Measurements from ENCODE around the gene AGFG2. TPM values are rescaled to one million over a fixed set of nuclear protein-coding genes. Genes with fewer than 3 reads are reported as not detected.

Gene AGFG2
- total and polyA plus RNA-seq, 2 of the 13 experiments (the other 11 are each of a cell fraction or from before 2014, with no cell fraction given): 125 to 132 TPM

GRCh38 chr7:100545360-100546128, 6.5 kb downstream of the AGFG2 start (continued):
- TF ChIP-seq ZSCAN31 (CRISPR knock-in tag; IDR thresholded peaks at IDR 0.05; ENCODE audit: low read depth): no peak
- peak; percentile 43; the same call in 1 of the 2 replicates for TF ChIP-seq KDM4B (CRISPR knock-in tag; IDR thresholded peaks at IDR 0.05)
- no peak for TF ChIP-seq MEF2D (CRISPR knock-in tag; IDR thresholded peaks at IDR 0.05)
- TF ChIP-seq BORCS8-MEF2B (CRISPR knock-in tag; IDR thresholded peaks at IDR 0.05): peak; percentile 38; the same call in 1 of the 2 replicates
- TF ChIP-seq NR3C1 (CRISPR knock-in tag; IDR thresholded peaks at IDR 0.05): no peak
- TF ChIP-seq ZNF839 (CRISPR knock-in tag; IDR thresholded peaks at IDR 0.05; ENCODE audit: borderline replicate concordance): no peak
- TF ChIP-seq, protein P1, sequence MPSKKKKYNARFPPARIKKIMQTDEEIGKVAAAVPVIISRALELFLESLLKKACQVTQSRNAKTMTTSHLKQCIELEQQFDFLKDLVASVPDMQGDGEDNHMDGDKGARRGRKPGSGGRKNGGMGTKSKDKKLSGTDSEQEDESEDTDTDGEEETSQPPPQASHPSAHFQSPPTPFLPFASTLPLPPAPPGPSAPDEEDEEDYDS (CRISPR knock-in tag; IDR thresholded peaks at IDR 0.05): peak; percentile 58; the same call in 1 of the 2 replicates
- peak; percentile 81; the same call in 1 of the 2 replicates for TF ChIP-seq ETV5 (CRISPR knock-in tag; IDR thresholded peaks at IDR 0.05; ENCODE audit: borderline replicate concordance)
- no peak for TF ChIP-seq NFKB2 (CRISPR knock-in tag; IDR thresholded peaks at IDR 0.05; ENCODE audit: borderline replicate concordance)
- TF ChIP-seq ZNF556 (CRISPR knock-in tag; IDR thresholded peaks at IDR 0.05; ENCODE audit: borderline replicate concordance): no peak
- no peak for TF ChIP-seq NFE2 (CRISPR knock-in tag; IDR thresholded peaks at IDR 0.05)
- TF ChIP-seq ZNF432 (CRISPR knock-in tag; IDR thresholded peaks at IDR 0.05; ENCODE audit: borderline replicate concordance): no peak
- no peak for TF ChIP-seq SP140L (CRISPR knock-in tag; IDR thresholded peaks at IDR 0.05; ENCODE audit: borderline replicate concordance)
- no peak for TF ChIP-seq ZNF180 (CRISPR knock-in tag; IDR thresholded peaks at IDR 0.05; ENCODE audit: borderline replicate concordance, low read depth)
- peak; percentile 46; the same call in 1 of the 2 replicates for TF ChIP-seq ZNF232 (CRISPR knock-in tag; IDR thresholded peaks at IDR 0.05; ENCODE audit: borderline replicate concordance)
- TF ChIP-seq, protein P2, sequence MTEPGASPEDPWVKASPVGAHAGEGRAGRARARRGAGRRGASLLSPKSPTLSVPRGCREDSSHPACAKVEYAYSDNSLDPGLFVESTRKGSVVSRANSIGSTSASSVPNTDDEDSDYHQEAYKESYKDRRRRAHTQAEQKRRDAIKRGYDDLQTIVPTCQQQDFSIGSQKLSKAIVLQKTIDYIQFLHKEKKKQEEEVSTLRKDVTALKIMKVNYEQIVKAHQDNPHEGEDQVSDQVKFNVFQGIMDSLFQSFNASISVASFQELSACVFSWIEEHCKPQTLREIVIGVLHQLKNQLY (CRISPR knock-in tag; IDR thresholded peaks at IDR 0.05): peak; percentile 97
- no peak for TF ChIP-seq MAZ (IDR thresholded peaks at IDR 0.05; ENCODE audit: borderline replicate concordance, low read depth, low read length)
- TF ChIP-seq MAZ (CRISPR knock-in tag; IDR thresholded peaks at IDR 0.05; ENCODE audit: low read depth): 0 out of 2 replicates have a peak, but pooled peaks have one; percentile 8
- TF ChIP-seq ZFP36L2 (CRISPR knock-in tag; IDR thresholded peaks at IDR 0.05): no peak
- no peak for TF ChIP-seq MTF1 (CRISPR knock-in tag; IDR thresholded peaks at IDR 0.05)
- TF ChIP-seq FOXK2 (IDR thresholded peaks at IDR 0.05): no peak
- peak; percentile 65 for TF ChIP-seq RXRB (CRISPR knock-in tag; IDR thresholded peaks at IDR 0.05; ENCODE audit: borderline replicate concordance)
- TF ChIP-seq ZNF235 (CRISPR knock-in tag; IDR thresholded peaks at IDR 0.05; ENCODE audit: borderline replicate concordance): no peak
- 0 out of 2 replicates have a peak, but pooled peaks have one; percentile 4 for TF ChIP-seq ZFP1 (CRISPR knock-in tag; IDR thresholded peaks at IDR 0.05)
- TF ChIP-seq, protein P3, sequence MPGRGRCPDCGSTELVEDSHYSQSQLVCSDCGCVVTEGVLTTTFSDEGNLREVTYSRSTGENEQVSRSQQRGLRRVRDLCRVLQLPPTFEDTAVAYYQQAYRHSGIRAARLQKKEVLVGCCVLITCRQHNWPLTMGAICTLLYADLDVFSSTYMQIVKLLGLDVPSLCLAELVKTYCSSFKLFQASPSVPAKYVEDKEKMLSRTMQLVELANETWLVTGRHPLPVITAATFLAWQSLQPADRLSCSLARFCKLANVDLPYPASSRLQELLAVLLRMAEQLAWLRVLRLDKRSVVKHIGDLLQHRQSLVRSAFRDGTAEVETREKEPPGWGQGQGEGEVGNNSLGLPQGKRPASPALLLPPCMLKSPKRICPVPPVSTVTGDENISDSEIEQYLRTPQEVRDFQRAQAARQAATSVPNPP (CRISPR knock-in tag; IDR thresholded peaks at IDR 0.05): no peak
- TF ChIP-seq, protein P4, sequence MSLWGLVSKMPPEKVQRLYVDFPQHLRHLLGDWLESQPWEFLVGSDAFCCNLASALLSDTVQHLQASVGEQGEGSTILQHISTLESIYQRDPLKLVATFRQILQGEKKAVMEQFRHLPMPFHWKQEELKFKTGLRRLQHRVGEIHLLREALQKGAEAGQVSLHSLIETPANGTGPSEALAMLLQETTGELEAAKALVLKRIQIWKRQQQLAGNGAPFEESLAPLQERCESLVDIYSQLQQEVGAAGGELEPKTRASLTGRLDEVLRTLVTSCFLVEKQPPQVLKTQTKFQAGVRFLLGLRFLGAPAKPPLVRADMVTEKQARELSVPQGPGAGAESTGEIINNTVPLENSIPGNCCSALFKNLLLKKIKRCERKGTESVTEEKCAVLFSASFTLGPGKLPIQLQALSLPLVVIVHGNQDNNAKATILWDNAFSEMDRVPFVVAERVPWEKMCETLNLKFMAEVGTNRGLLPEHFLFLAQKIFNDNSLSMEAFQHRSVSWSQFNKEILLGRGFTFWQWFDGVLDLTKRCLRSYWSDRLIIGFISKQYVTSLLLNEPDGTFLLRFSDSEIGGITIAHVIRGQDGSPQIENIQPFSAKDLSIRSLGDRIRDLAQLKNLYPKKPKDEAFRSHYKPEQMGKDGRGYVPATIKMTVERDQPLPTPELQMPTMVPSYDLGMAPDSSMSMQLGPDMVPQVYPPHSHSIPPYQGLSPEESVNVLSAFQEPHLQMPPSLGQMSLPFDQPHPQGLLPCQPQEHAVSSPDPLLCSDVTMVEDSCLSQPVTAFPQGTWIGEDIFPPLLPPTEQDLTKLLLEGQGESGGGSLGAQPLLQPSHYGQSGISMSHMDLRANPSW (CRISPR knock-in tag; IDR thresholded peaks at IDR 0.05; ENCODE audit: borderline replicate concordance): no peak
- no peak; the same call in 1 of the 2 replicates for TF ChIP-seq PITX1 (CRISPR knock-in tag; IDR thresholded peaks at IDR 0.05)
